Activated naive CD8-positive, alpha-beta T cell (primary cell): ENCODE data around the gene NFAM1.

Experiments
- H3K27ac Mint-ChIP-seq: one replicate; pipeline ENCODE4 v1.8.0; 2021; ENCODE audit warnings: mixed read lengths
- H3K27me3 Mint-ChIP-seq: one replicate; pipeline ENCODE4 v1.8.0; 2021; ENCODE audit warnings: mixed read lengths
- H3K36me3 Mint-ChIP-seq: one replicate; pipeline ENCODE4 v1.8.0; 2021; ENCODE audit warnings: mixed read lengths
- H3K4me1 Mint-ChIP-seq: one replicate; pipeline ENCODE4 v1.8.0; 2021; ENCODE audit warnings: low read depth, mixed read lengths
- H3K4me3 Mint-ChIP-seq: one replicate; pipeline ENCODE4 v1.8.0; 2021; ENCODE audit warnings: mild to moderate bottlenecking, mixed read lengths
- H3K9me3 Mint-ChIP-seq: one replicate; pipeline ENCODE4 v1.8.0; 2021; ENCODE audit warnings: low read depth, mixed read lengths

Gene NFAM1

DNA sequence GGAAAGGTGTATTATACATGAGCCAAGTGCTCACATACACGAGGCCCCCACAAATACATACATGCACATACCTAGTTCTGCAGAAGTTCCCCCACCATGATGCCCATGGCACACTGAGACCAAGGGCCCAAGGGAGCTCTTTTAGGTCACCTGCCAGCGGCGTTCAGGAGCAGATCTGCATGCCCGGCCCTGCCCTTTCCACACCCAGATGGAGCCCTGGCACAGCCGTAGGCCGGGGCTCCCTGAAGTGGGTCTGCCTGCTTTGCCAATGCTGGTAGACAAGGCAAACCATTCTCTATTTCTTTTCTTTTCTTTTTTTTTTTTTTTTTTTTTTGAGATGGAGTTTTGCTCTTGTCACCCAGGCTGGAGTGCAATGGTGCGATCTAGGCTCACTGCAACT lies 21.5 kb downstream of the NFAM1 start:
- Mint-ChIP-seq H3K27ac (no peak overlapping the region), H3K4me3 (no peak overlapping the region), H3K4me1 (no peaks in the 10 kb centered on the region), H3K9me3 (no peaks in the 10 kb centered on the region), H3K27me3 (no peaks in the 10 kb centered on the region), H3K36me3 (no peaks in the 10 kb centered on the region)

DNA sequence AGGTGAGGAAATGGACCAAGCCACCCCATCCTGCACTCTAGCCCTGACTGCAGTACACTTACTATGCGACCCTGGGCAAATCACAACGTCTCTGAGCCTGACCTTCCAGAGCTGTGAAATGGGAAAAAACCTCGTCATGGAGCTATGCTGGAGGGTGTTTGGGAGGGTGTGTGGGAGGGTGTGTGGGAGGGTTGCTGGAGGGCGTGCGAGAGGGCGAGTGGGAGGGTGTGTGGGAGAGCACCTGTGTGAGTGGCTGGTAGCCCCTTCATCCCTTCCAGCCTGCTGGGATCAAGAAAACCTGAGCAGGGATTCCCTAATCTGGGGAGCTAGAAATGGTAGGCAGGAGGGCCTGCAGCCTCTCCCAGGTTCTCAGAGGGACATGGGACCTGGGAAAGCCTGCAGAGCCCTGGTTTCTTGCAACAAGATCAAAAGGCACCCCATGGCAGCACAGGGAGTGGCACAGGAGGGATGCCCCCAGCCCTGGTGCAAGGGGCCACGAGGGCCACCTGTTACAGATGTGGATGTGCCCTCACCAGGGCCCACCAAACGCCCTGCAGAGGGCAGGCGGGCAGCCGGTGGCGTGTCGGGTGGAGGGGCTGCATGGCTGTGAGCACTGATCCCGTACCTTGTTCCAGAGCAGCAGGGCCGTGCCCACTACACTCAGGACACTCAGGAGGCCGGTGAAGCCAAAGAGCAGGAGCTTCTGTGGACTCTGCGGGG lies 23.2 kb downstream of the NFAM1 start:
- Mint-ChIP-seq H3K4me3 (no peak overlapping the region), H3K9me3 (no peaks in the 10 kb centered on the region), H3K27ac (no peak overlapping the region), H3K4me1 (no peaks in the 10 kb centered on the region), H3K27me3 (no peaks in the 10 kb centered on the region), H3K36me3 (no peaks in the 10 kb centered on the region)

DNA sequence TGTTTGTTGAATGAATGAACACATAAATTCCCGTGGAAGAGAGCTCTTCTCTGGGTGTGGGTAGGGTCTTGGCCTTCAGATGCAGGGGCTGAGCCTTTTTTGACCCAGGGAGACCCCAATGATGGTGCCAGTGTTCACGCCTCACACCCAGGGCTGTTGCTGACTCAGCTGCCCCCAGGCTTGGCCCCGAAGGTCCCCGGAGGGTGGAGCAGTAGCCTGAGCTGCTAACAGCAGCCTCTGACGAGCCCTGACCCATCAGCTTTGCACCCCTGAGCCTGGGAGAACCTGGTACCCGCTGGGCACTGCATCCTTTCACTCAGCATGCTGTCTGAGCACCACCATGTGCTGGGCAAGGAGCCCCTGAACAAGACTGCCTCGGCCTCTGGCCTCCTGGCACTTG lies 23.9 kb downstream of the NFAM1 start:
- Mint-ChIP-seq H3K4me1 (no peaks in the 10 kb centered on the region), H3K9me3 (no peaks in the 10 kb centered on the region), H3K27me3 (no peaks in the 10 kb centered on the region), H3K36me3 (no peaks in the 10 kb centered on the region), H3K27ac (no peak overlapping the region), H3K4me3 (no peak overlapping the region)

GRCh38 chr22:42404266-42404665 lies 27.9 kb downstream of the NFAM1 start:
- Mint-ChIP-seq H3K27ac (no peak overlapping the region), H3K9me3 (no peaks in the 10 kb centered on the region), H3K4me3 (no peak overlapping the region), H3K36me3 (no peaks in the 10 kb centered on the region), H3K27me3 (no peaks in the 10 kb centered on the region), H3K4me1 (no peaks in the 10 kb centered on the region)

DNA sequence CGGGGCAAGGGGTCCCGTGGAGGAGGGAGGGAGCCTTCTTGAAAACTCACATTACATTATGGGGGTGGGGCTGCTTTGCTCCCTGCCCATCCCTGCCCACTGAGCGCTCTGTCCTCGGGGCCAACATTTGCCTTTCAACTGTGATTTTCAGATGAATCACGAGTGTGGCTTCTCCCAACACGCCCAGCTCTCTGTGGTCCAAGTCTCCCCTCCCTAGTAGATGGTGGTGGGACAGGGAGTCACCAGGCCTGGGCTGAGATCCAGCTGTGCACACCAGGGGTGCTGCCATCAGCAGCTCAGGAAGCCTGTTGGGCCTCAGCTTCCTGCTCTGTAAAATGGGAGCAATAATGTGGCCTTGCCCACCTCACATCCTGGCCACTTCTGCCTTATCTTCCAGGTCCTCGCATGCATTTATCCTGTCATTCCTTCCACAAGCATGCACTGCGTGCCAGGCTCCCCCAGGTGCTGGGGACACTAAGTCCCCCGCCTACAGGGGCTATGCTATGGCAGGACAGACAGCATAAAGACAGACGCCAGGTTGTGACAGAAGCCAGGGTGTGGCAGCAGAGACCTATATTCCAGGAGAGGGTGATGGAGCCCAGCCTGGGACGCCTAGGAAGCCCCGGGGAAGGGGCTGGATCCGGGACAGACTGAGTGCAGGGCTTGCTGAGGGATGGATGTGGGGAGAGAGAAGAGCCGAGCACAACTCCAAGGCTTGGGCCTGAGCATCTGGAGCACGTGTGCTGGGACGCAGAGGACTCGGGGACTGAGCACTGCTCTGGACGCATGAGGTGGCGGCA lies 30.5 kb downstream of the NFAM1 start:
- H3K27me3 Mint-ChIP-seq, result no peaks in the 10 kb centered on the region
- H3K27ac Mint-ChIP-seq, result no peak overlapping the region
- no peaks in the 10 kb centered on the region for H3K9me3 Mint-ChIP-seq
- H3K36me3 Mint-ChIP-seq, result no peaks in the 10 kb centered on the region
- H3K4me3 Mint-ChIP-seq, result no peak overlapping the region
- peaks cover 5% of the 10 kb centered on the region for H3K4me1 Mint-ChIP-seq

DNA sequence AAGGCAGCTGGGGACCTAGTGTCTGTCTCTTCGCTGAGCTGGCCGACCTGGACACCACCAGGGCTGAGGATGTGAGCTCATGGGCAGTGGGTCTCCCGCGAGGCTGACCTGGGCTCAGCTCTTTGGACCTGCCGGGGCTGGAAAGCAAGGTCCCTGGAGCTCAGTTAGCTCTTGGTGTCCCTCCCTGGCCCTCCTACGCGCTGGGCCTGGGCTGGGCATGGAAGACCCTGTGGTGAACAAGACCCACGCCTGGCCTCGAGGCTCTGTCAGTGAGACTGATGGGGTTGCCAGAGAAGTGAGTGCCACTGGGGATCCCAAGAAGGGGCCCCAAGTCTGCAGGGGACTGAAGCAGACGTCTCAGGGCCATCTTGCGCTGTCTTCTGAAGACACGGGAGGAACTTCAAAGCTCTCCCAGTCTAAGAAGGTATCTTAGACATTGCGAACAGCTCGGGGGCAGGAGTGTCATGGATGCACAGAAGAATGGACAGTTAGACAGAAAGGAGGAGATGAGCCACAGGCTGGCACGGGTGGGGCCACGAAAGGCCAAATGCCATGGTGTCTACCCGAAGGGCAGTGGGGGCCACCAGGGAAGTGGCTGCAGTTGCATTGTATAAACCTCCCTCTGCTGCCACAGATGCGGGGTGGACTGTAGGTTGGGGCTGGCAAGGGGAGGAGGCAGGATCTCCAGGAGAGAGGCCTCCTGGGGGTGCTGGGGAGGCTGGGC lies 31.2 kb downstream of the NFAM1 start:
- Mint-ChIP-seq H3K27me3 (no peaks in the 10 kb centered on the region), H3K36me3 (no peaks in the 10 kb centered on the region), H3K9me3 (no peaks in the 10 kb centered on the region), H3K4me1 (peaks cover 6% of the 10 kb centered on the region), H3K4me3 (no peak overlapping the region), H3K27ac (no peak overlapping the region)

DNA sequence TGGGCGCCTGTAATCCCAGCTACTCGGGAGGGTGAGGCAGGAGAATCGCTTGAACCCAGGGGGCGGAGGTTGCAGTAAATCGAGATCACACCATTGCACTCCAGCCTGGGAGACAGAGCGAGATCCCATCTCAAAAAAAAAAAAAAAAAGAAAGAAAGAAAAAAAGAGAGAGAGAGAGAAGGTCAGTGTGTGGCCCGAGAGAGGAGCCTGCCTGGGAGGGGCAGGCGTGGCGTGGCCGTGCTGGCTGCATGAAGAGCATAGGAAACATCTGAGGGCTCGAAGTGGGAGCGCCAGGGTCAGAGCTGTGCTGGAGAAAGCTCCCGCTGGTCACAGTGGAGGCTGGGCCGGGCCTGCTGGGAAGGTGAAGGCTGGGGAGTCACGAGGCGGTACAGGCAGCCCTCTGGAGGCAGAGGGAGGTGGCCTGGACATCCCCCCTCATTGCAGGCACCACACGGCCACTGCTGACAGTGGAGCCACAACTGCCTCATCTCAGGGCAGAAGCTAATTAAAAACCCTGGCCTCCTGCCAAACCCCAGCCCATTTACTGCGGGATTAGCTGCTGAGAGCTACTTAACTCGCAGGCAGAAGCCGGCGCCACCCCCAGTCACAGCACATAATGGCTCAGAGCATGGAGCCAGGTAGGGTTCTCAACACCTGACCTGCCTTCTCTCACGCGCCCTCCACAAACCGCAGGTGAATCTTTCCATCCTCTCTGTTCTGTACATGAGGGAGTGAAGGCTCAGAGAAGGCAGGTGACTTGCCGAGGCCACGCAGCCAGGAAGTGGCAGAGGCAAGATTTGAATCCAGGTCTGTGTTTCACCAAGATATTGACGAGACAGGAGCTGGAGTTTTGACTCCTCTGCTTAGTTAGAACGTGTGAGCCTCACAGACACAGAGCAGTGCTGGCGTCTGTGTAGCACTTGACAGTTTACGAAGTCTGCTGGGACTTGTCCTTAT lies 32.6 kb downstream of the NFAM1 start:
- Mint-ChIP-seq H3K27me3 (no peaks in the 10 kb centered on the region), H3K4me3 (no peak overlapping the region), H3K4me1 (peaks cover 6% of the 10 kb centered on the region), H3K27ac (no peak overlapping the region), H3K9me3 (no peaks in the 10 kb centered on the region), H3K36me3 (no peaks in the 10 kb centered on the region)

DNA sequence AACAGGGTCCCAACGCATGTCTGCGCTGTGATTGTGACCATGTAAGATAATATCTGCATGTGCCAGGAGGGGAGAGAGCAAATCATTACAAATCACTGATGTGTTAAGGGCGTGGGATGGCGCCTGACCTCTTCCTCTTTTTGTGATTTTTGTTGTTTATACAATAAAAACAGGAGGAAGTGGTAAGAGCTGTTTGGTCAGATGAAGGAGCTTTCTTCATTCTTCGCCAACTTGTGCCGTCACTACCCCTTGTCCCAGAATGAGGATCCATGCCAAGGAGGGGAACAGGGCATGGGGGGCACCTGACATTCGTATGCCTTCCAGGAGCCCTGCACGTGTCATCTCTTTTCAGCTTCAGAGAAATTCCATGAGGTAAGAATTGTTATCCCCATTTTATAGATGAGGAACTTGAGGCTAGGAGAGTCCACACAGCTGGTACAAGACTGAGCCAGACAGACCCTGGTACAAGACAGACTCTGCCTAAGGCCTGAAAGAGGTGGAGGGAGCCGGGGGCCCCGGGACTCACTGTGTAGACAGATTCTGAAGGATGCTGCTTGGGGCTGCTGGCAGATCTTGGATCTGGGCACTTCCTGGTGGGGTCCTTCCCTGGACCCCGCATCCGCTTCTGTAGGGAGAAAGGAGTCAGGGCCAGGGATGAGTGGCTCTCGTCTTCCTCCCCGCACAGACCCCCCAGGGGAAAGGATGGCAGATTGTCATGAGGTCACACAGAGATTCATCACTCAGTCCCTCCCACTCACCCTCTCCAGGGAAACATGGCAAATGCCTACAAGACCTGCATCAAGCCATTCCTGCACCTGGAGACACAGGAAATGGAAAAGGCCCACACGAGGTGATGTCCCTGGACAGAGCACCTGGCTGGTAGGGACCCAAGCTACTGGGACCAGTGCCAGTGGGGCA lies 34.6 kb downstream of the NFAM1 start:
- no peak overlapping the region for H3K4me3 Mint-ChIP-seq

GRCh38 chr22:42396621-42397331 lies 35.4 kb downstream of the NFAM1 start:
- no peak overlapping the region for H3K27ac Mint-ChIP-seq
- no peaks in the 10 kb centered on the region for H3K27me3 Mint-ChIP-seq
- no peaks in the 10 kb centered on the region for H3K9me3 Mint-ChIP-seq
- H3K4me3 Mint-ChIP-seq, result no peak overlapping the region
- H3K36me3 Mint-ChIP-seq, result peaks cover 4% of the 10 kb centered on the region
- peaks cover 6% of the 10 kb centered on the region for H3K4me1 Mint-ChIP-seq

More for the DNA sequence above, 34.6 kb downstream of the NFAM1 start:
- Mint-ChIP-seq H3K27ac (no peak overlapping the region), H3K9me3 (no peaks in the 10 kb centered on the region), H3K36me3 (no peaks in the 10 kb centered on the region), H3K27me3 (no peaks in the 10 kb centered on the region), H3K4me1 (peaks cover 6% of the 10 kb centered on the region)

GRCh38 chr22:42389143-42389542 lies 43.1 kb downstream of the NFAM1 start:
- Mint-ChIP-seq H3K9me3 (no peaks in the 10 kb centered on the region), H3K27ac (no peak overlapping the region), H3K27me3 (no peaks in the 10 kb centered on the region), H3K36me3 (peaks cover 4% of the 10 kb centered on the region), H3K4me3 (no peak overlapping the region), H3K4me1 (no peaks in the 10 kb centered on the region)

GRCh38 chr22:42388130-42388797 lies 43.9 kb downstream of the NFAM1 start:
- Mint-ChIP-seq H3K27me3 (no peaks in the 10 kb centered on the region), H3K4me1 (no peaks in the 10 kb centered on the region), H3K9me3 (no peaks in the 10 kb centered on the region), H3K4me3 (no peak overlapping the region), H3K27ac (no peak overlapping the region), H3K36me3 (peaks cover 4% of the 10 kb centered on the region)

- peaks cover 4% of the 10 kb centered on the region for H3K36me3 Mint-ChIP-seq
- H3K27ac Mint-ChIP-seq, result no peak overlapping the region
- H3K27me3 Mint-ChIP-seq, result no peaks in the 10 kb centered on the region
- H3K9me3 Mint-ChIP-seq, result no peaks in the 10 kb centered on the region
- H3K4me3 Mint-ChIP-seq, result no peak overlapping the region
- H3K4me1 Mint-ChIP-seq, result no peaks in the 10 kb centered on the region
Observed at GRCh38 chr22:42387631-42388030, 44.6 kb downstream of the NFAM1 start.

GRCh38 chr22:42385696-42386095 lies 46.5 kb downstream of the NFAM1 start:
- Mint-ChIP-seq H3K4me3 (no peak overlapping the region), H3K27ac (no peak overlapping the region), H3K4me1 (no peaks in the 10 kb centered on the region)

More at GRCh38 chr22:42385696-42386095, 46.5 kb downstream of the NFAM1 start:
- no peaks in the 10 kb centered on the region for H3K9me3 Mint-ChIP-seq
- no peaks in the 10 kb centered on the region for H3K27me3 Mint-ChIP-seq
- H3K36me3 Mint-ChIP-seq, result no peaks in the 10 kb centered on the region
